Natural killer cell (primary cell): ENCODE results near the gene GPC5. TPM values are rescaled to one million over a fixed set of nuclear protein-coding genes. Genes with fewer than 3 reads are reported as not detected.

ENCODE experiments used
- ATAC-seq, 3 donors: fragments of 150-1000 bp in 2 of 3; fragments of 200-7000 bp in 1 of 3; cut with Tn5 transposase; 1 replicate in 1 of 3; 2 replicates in 2 of 3; pipeline ENCODE4 v1.10.0; 2021; ENCODE audit warnings: mild to moderate bottlenecking in 2 of 3, moderate library complexity in 2 of 3
- DNase-seq, 2 donors: peaks; one replicate each; pipeline versions ENCODE4 v3.0.0 to v3.0.0-alpha.2; 2013 to 2021; ENCODE audit warnings: mixed read lengths in 1 of 2
- H3K27ac ChIP-seq: one replicate; pipeline ENCODE4 v1.5.1; 2013; ENCODE audit warnings: mild to moderate bottlenecking, low read length
- H3K27me3 ChIP-seq: one replicate; pipeline ENCODE4 v1.6.1; 2013; ENCODE audit warnings: low read length; ENCODE audit not compliant: control insufficient read depth, insufficient read depth
- H3K36me3 ChIP-seq: one replicate; pipeline ENCODE4 v1.6.1; 2013; ENCODE audit warnings: low read length; ENCODE audit not compliant: control insufficient read depth, insufficient read depth
- H3K4me1 ChIP-seq: one replicate; pipeline ENCODE4 v1.6.1; 2013; ENCODE audit warnings: low read length; ENCODE audit not compliant: control insufficient read depth, insufficient read depth
- H3K4me3 ChIP-seq: one replicate; pipeline ENCODE4 v1.5.1; 2013; ENCODE audit warnings: low read length
- H3K9me3 ChIP-seq: one replicate; pipeline ENCODE4 v1.6.1; 2013; ENCODE audit warnings: low read length; ENCODE audit not compliant: control insufficient read depth, insufficient read depth
- H3K27ac Mint-ChIP-seq, 2 donors: one replicate each; pipeline ENCODE4 v1.8.0; 2022; ENCODE audit warnings: mild to moderate bottlenecking in 2 of 2, mixed read lengths in 2 of 2, moderate library complexity in 1 of 2
- H3K27me3 Mint-ChIP-seq, 2 donors: one replicate each; pipeline ENCODE4 v1.8.0; 2022; ENCODE audit warnings: low read depth in 2 of 2, mixed read lengths in 2 of 2
- H3K36me3 Mint-ChIP-seq: one replicate; pipeline ENCODE4 v1.8.0; 2022; ENCODE audit warnings: mixed read lengths
- H3K4me1 Mint-ChIP-seq, 2 donors: one replicate each; pipeline ENCODE4 v1.8.0; 2022; ENCODE audit warnings: mixed read lengths in 2 of 2
- H3K4me3 Mint-ChIP-seq: one replicate; pipeline ENCODE4 v1.8.0; 2022; ENCODE audit warnings: mild to moderate bottlenecking, moderate library complexity, mixed read lengths
- H3K9me3 Mint-ChIP-seq, 2 donors: one replicate each; pipeline ENCODE4 v1.8.0; 2022; ENCODE audit warnings: mixed read lengths in 2 of 2
- CTCF ChIP-seq: fragments of 200-600 bp; IDR thresholded peaks from one replicate; pipeline ENCODE4 v1.8.0; 2022; ENCODE audit warnings: antibody characterized with exemption
- WGBS: methylation state at CpG from one replicate; pipeline ENCODE4 v1.1.7; 2013; ENCODE audit warnings: missing lambda C conversion rate; ENCODE audit not compliant: insufficient coverage; 5-methylcytosine and 5-hydroxymethylcytosine counted together
- intact Hi-C: fragments of 100-400 bp; cut with micrococcal nuclease; formaldehyde crosslinking; loops from one replicate; pipeline ENCODE4 v1.14.2; 2022
- total RNA-seq, 4 donors: library from RNA; stranded (reverse); fragments of 120-200 nt in 1 of 4; gene quantifications; one replicate each; pipeline versions ENCODE4 v1.2.3 to v1.2.4, GENCODE V29; 2013 to 2022

The GPC5 gene
- total RNA-seq, 3 donors from 2014 or later (not counting 1 experiment from before 2014, with no cell fraction given): not detected

DNA sequence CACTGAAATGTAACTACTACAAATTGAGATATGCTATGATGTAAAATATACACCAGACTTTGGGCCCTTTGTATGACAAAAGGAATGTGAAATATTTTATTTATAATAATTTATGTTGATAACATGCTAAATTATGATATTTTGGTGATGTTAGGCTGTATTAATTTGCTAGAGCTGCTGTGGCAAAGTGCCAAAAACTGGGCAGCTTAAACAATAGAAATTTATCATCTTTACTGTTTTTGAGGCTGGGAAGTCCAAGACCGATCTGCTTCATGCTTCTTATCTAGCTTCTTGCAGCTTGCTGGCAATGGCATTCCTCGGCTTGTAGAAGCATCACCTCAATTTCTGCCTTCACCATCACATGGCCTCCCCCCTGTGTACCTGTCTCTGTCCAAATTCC, 245.0 kb downstream of the GPC5 start:
- Histone ChIP-seq H3K4me3 (no peak overlapping the region), H3K27ac (no peak overlapping the region), H3K27me3 (no peaks in the 10 kb centered on the region), H3K36me3 (no peaks in the 10 kb centered on the region), H3K4me1 (no peaks in the 10 kb centered on the region), H3K9me3 (no peaks in the 10 kb centered on the region)
- Mint-ChIP-seq H3K4me1 (no peaks in the 10 kb centered on the region), H3K27me3 (no peaks in the 10 kb centered on the region), H3K36me3 (no peaks in the 10 kb centered on the region), H3K27ac (no peak overlapping the region), H3K4me3 (no peak overlapping the region), H3K9me3 (peaks cover 0 to 3% of the 10 kb centered on the region in 2 donors)
- 62% methylated on average over 2 of the region's 2 CpGs for WGBS
- no peak for TF ChIP-seq CTCF
- intact Hi-C loops: no loop called here
- ATAC-seq (no peak), DNase-seq (no peak)

GRCh38 chr13:91644806-91645205, 246.4 kb downstream of the GPC5 start:
- no peaks in the 10 kb centered on the region for H3K36me3 ChIP-seq
- Mint-ChIP-seq H3K4me3 (no peak overlapping the region), H3K4me1 (no peaks in the 10 kb centered on the region), H3K9me3 (no peaks in the 10 kb centered on the region), H3K27ac (no peak overlapping the region), H3K27me3 (no peaks in the 10 kb centered on the region), H3K36me3 (no peaks in the 10 kb centered on the region)
- H3K4me3 ChIP-seq: no peak overlapping the region
- TF ChIP-seq CTCF: no peak
- no peaks in the 10 kb centered on the region for H3K4me1 ChIP-seq
- intact Hi-C loops: no loop called here
- no peaks in the 10 kb centered on the region for H3K27me3 ChIP-seq
- no peaks in the 10 kb centered on the region for H3K9me3 ChIP-seq
- H3K27ac ChIP-seq: no peak overlapping the region
- no peak for DNase-seq
- ATAC-seq: no peak

- intact Hi-C loops: no loop called here
- no peaks in the 10 kb centered on the region for H3K4me1 Mint-ChIP-seq
- Histone ChIP-seq H3K36me3 (no peaks in the 10 kb centered on the region), H3K4me1 (no peaks in the 10 kb centered on the region), H3K9me3 (no peaks in the 10 kb centered on the region), H3K27me3 (no peaks in the 10 kb centered on the region), H3K27ac (no peak overlapping the region), H3K4me3 (no peak overlapping the region)
- no peak overlapping the region for H3K27ac Mint-ChIP-seq
- no peak for DNase-seq
- WGBS: 61% methylated on average over 3 of the region's 3 CpGs
- H3K36me3 Mint-ChIP-seq: no peaks in the 10 kb centered on the region
- H3K9me3 Mint-ChIP-seq: no peaks in the 10 kb centered on the region
- no peaks in the 10 kb centered on the region for H3K27me3 Mint-ChIP-seq
- no peak for ATAC-seq
- TF ChIP-seq CTCF: no peak
- H3K4me3 Mint-ChIP-seq: no peak overlapping the region
Measured at GRCh38 chr13:91647361-91647990, 249.1 kb downstream of the GPC5 start.

GRCh38 chr13:91648012-91648411, 249.6 kb downstream of the GPC5 start:
- Histone ChIP-seq H3K27ac (no peak overlapping the region), H3K4me3 (no peak overlapping the region), H3K36me3 (no peaks in the 10 kb centered on the region), H3K9me3 (no peaks in the 10 kb centered on the region), H3K27me3 (no peaks in the 10 kb centered on the region), H3K4me1 (no peaks in the 10 kb centered on the region)
- TF ChIP-seq CTCF: no peak
- ATAC-seq (no peak), DNase-seq (no peak)
- H3K9me3 Mint-ChIP-seq: no peaks in the 10 kb centered on the region
- no peaks in the 10 kb centered on the region for H3K27me3 Mint-ChIP-seq
- H3K27ac Mint-ChIP-seq: no peak overlapping the region
- H3K4me3 Mint-ChIP-seq: no peak overlapping the region
- intact Hi-C loops: no loop called here
- no peaks in the 10 kb centered on the region for H3K4me1 Mint-ChIP-seq
- H3K36me3 Mint-ChIP-seq: no peaks in the 10 kb centered on the region
